Vagina (tissue), 2 donors: ENCODE measurements around the gene LSP1.

Experiments used
- CTCF ChIP-seq, 3 experiments: fragments of 450-650 bp in 2 of 3; fragments of 200-600 bp in 1 of 3; sonication (generic) in 1 of 3; IDR thresholded peaks; one replicate each; pipeline ENCODE4 v1.5.1; 2017 to 2019; ENCODE audit warnings: antibody characterized with exemption in 3 of 3, mild to moderate bottlenecking in 2 of 3, moderate library complexity in 2 of 3
- POLR2A ChIP-seq, 2 donors: fragments of 450-650 bp; IDR thresholded peaks; one replicate each; pipeline ENCODE4 v1.6.1; 2017; ENCODE audit warnings: antibody characterized with exemption in 2 of 2, mild to moderate bottlenecking in 2 of 2, moderate library complexity in 2 of 2
- POLR2AphosphoS5 ChIP-seq, 2 donors: sonication (generic); formaldehyde crosslinking; IDR thresholded peaks; one replicate each; pipeline ENCODE4 v1.9.0; 2017; ENCODE audit warnings: antibody characterized with exemption in 2 of 2, mild to moderate bottlenecking in 2 of 2, low read depth in 1 of 2; ENCODE audit not compliant: insufficient read depth in 1 of 2

- no peak for TF ChIP-seq CTCF (IDR thresholded peaks at IDR 0.05)
- no peak for TF ChIP-seq POLR2A (IDR thresholded peaks at IDR 0.05)
- no peak for TF ChIP-seq POLR2AphosphoS5 (IDR thresholded peaks at IDR 0.05; ENCODE audit: insufficient read depth in 1 of 2, low read depth in 1 of 2)
Measured at GRCh38 chr11:1916986-1917522, 64.2 kb downstream of the LSP1 start.
